HCT116 (cell line): ENCODE data around the gene TMEM130. TPM values are rescaled to one million over a fixed set of nuclear protein-coding genes. Genes with fewer than 3 reads are reported as not detected.

Experiments used
- ATAC-seq: fragments of 200-7000 bp; cut with Tn5 transposase; 2 replicates; pipeline ENCODE4 v1.9.1; 2020; ENCODE audit warnings: mild to moderate bottlenecking, moderate library complexity
- BruUV-seq: library from RNA; stranded (reverse); fragments of 400-500 nt; replicated peaks from 2 replicates; lab custom pipeline; 2021; lab: Mats Ljungman, UMichigan
- CTCF ChIA-PET: fragments of 300-600 bp; sonication (Branson Sonifier 250); formaldehyde crosslinking; loops from one replicate; lab custom pipeline; 2021; ENCODE audit warnings: antibody characterized with exemption; lab: Charles Lee
- POLR2A ChIA-PET: fragments of 300-600, 350-600 bp; sonication (Branson Sonifier 250); formaldehyde crosslinking; loops from one replicate; lab custom pipeline; 2021; ENCODE audit warnings: antibody characterized with exemption; lab: Charles Lee
- RAD21 ChIA-PET, 2 experiments: fragments of 300-600 bp; sonication (Branson Sonifier 250); formaldehyde crosslinking; loops; one replicate each; lab custom pipeline; 2023; ENCODE audit warnings: low total read pairs in 2 of 2; ENCODE audit not compliant: uncharacterized antibody in 2 of 2, unreplicated experiment in 2 of 2, low non-redundant PET in 1 of 2; lab: Charles Lee
- DNase-seq: peaks from one replicate; pipeline ENCODE4 v3.0.0-alpha.2; 2010; ENCODE audit warnings: low read depth, low spot score
- H2AFZ ChIP-seq: fragments of 200-600 bp; shearing (Covaris generic), sonication (generic); 2 replicates; pipeline ENCODE4 v1.6.1; 2017; ENCODE audit warnings: low read depth, mixed run types, mixed read lengths, antibody characterized with exemption, low read length; ENCODE audit not compliant: poor library complexity, severe bottlenecking
- H3K27ac ChIP-seq: 2 replicates; pipeline ENCODE4 v1.5.1; 2012; ENCODE audit warnings: low read depth, low read length
- H3K27me3 ChIP-seq: fragments of 200-600 bp; sonication (generic); 2 replicates; pipeline ENCODE4 v1.6.1; 2016; ENCODE audit warnings: mixed run types, low read length, mixed read lengths; ENCODE audit not compliant: insufficient read depth
- H3K36me3 ChIP-seq, 2 experiments: fragments of 200-500 bp in 1 of 2; fragments of 200-600 bp in 1 of 2; sonication (Bioruptor generic) in 1 of 2; sonication (generic) in 1 of 2; 2 replicates each; pipeline versions ENCODE4 v1.5.1 to v1.6.1; 2014 to 2016; ENCODE audit warnings: low read length in 2 of 2, inconsistent platforms in 1 of 2, mixed read lengths in 1 of 2, mixed run types in 1 of 2; ENCODE audit not compliant: insufficient read depth in 2 of 2, control insufficient read depth in 1 of 2
- H3K4me1 ChIP-seq, 2 experiments: fragments of 200-600 bp in 1 of 2; sonication (generic) in 1 of 2; 2 replicates each; pipeline versions ENCODE4 v1.5.1 to v1.6.1; 2012 to 2017; ENCODE audit warnings: low read length in 2 of 2, inconsistent platforms in 1 of 2, mild to moderate bottlenecking in 1 of 2, mixed read lengths in 1 of 2, mixed run types in 1 of 2, moderate library complexity in 1 of 2; ENCODE audit not compliant: insufficient read depth in 2 of 2, control insufficient read depth in 1 of 2
- H3K4me2 ChIP-seq: fragments of 200-600 bp; sonication (generic); 2 replicates; pipeline ENCODE4 v1.6.1; 2017; ENCODE audit warnings: mixed run types, low read length, mixed read lengths
- H3K4me3 ChIP-seq, 2 experiments: fragments of 200-600 bp in 1 of 2; sonication (generic) in 1 of 2; replicated peaks in 1 of 2; 2 replicates each; pipeline ENCODE4 v1.5.1; 2011 to 2016; ENCODE audit warnings: low read length in 2 of 2, control low read depth in 1 of 2, low read depth in 1 of 2, mild to moderate bottlenecking in 1 of 2, mixed read lengths in 1 of 2, mixed run types in 1 of 2
- H3K79me2 ChIP-seq: fragments of 200-600 bp; sonication (generic); 2 replicates; pipeline ENCODE4 v1.6.1; 2017; ENCODE audit warnings: mild to moderate bottlenecking, mixed run types, low read length, moderate library complexity, mixed read lengths; ENCODE audit not compliant: insufficient read depth
- H3K9ac ChIP-seq: fragments of 200-600 bp; sonication (generic); 2 replicates; pipeline ENCODE4 v1.6.1; 2016; ENCODE audit warnings: low read length, mixed read lengths
- H3K9me2 ChIP-seq: fragments of 200-600 bp; sonication (generic), shearing (Covaris generic); 2 replicates; pipeline ENCODE4 v1.6.1; 2017; ENCODE audit warnings: mixed run types, mild to moderate bottlenecking, moderate library complexity; ENCODE audit not compliant: insufficient read depth
- H3K9me3 ChIP-seq, 2 experiments: fragments of 200-500 bp in 1 of 2; fragments of 200-600 bp in 1 of 2; sonication (Bioruptor generic) in 1 of 2; sonication (generic) in 1 of 2; 2 replicates each; pipeline ENCODE4 v1.6.1; 2014 to 2017; ENCODE audit warnings: low read length in 2 of 2, mixed read lengths in 2 of 2, inconsistent platforms in 1 of 2, low read depth in 1 of 2, mild to moderate bottlenecking in 1 of 2, mixed run types in 1 of 2, moderate library complexity in 1 of 2; ENCODE audit not compliant: control insufficient read depth in 1 of 2, insufficient read depth in 1 of 2
- H4K20me1 ChIP-seq: fragments of 200-600 bp; sonication (generic), shearing (Covaris generic); 2 replicates; pipeline ENCODE4 v1.6.1; 2017; ENCODE audit warnings: mixed run types, mild to moderate bottlenecking, moderate library complexity; ENCODE audit not compliant: insufficient read depth
- CTCF ChIP-seq, 3 experiments: fragments of 200-600 bp in 1 of 3; sonication (generic) in 1 of 3; IDR thresholded peaks in 2 of 3; conservative IDR thresholded peaks in 1 of 3; 2 replicates each; pipeline ENCODE4 v1.5.1; 2012 to 2017; ENCODE audit warnings: low read depth in 2 of 3, low read length in 2 of 3, antibody characterized with exemption in 1 of 3, borderline replicate concordance in 1 of 3, control low read depth in 1 of 3, mild to moderate bottlenecking in 1 of 3, mixed read lengths in 1 of 3, mixed run types in 1 of 3, moderate library complexity in 1 of 3; ENCODE audit not compliant: insufficient read depth in 1 of 3
- FOSL1 ChIP-seq: IDR thresholded peaks from 2 replicates; pipeline ENCODE4 v1.6.1; 2012; ENCODE audit warnings: low read depth
- SP1 ChIP-seq: IDR thresholded peaks from 2 replicates; pipeline ENCODE4 v1.6.1; 2012; ENCODE audit warnings: low read depth
- ZBTB33 ChIP-seq: IDR thresholded peaks from 2 replicates; pipeline ENCODE4 v1.6.1; 2011; ENCODE audit warnings: mild to moderate bottlenecking, low read length, moderate library complexity; ENCODE audit not compliant: insufficient replicate concordance; ENCODE audit errors: extremely low read depth
- ZFX ChIP-seq: fragments of 450-650 bp; IDR thresholded peaks from 2 replicates; pipeline ENCODE4 v1.6.1; 2017
- intact Hi-C: fragments of 100-400 bp; cut with micrococcal nuclease; formaldehyde crosslinking; loops from 2 replicates; pipeline ENCODE4 v1.10.0; 2022
- total RNA-seq: library from RNA; stranded (reverse); gene quantifications from one replicate; pipeline ENCODE4 v1.2.1, GENCODE V29; 2021; ENCODE audit not compliant: unreplicated experiment

Gene TMEM130
- total RNA-seq, 1 experiment from 2014 or later, result not detected

- Histone ChIP-seq H4K20me1 (no peaks in the 10 kb centered on the region), H3K27ac (no peak overlapping the region), H3K27me3 (no peaks in the 10 kb centered on the region), H2AFZ (no peak overlapping the region), H3K9me3 (peaks cover 0 to 5% of the 10 kb centered on the region in 2 experiments; a peak in 1 of 4 replicates), H3K4me2 (no peak overlapping the region), H3K4me3 (no peak overlapping the region), H3K9me2 (no peaks in the 10 kb centered on the region), H3K4me1 (peaks cover 5 to 14% of the 10 kb centered on the region in 2 experiments; a peak in 3 of 4 replicates), H3K9ac (no peak overlapping the region), H3K36me3 (no peaks in the 10 kb centered on the region), H3K79me2 (no peaks in the 10 kb centered on the region)
- no peak for ATAC-seq
- POLR2A ChIA-PET, result no interaction called here
- no peak for DNase-seq
- TF ChIP-seq CTCF (IDR thresholded peaks at IDR 0.05 in 2 of 3, conservative IDR thresholded peaks at IDR 0.05 in 1 of 3; ENCODE audit: borderline replicate concordance in 1 of 3, insufficient read depth in 1 of 3, low read depth in 2 of 3, low read length in 2 of 3), result no peak
- TF ChIP-seq SP1, result no peak
- TF ChIP-seq ZFX, result no peak
- no TSS peak for BruUV-seq
- RAD21 ChIA-PET, result no interaction called here
- intact Hi-C loops, result no loop called here
- CTCF ChIA-PET, result no interaction called here
Measured at GRCh38 chr7:98811299-98811698, 58.5 kb downstream of the TMEM130 start.

- CTCF ChIA-PET, result no interaction called here
- Histone ChIP-seq H2AFZ (no peak overlapping the region), H3K4me3 (no peak overlapping the region), H3K4me2 (no peak overlapping the region), H3K9me3 (peaks cover 0 to 5% of the 10 kb centered on the region in 2 experiments; a peak in 1 of 4 replicates), H3K27ac (no peak overlapping the region), H3K4me1 (peaks cover 5 to 14% of the 10 kb centered on the region in 2 experiments; a peak in 3 of 4 replicates), H3K9me2 (no peaks in the 10 kb centered on the region), H4K20me1 (no peaks in the 10 kb centered on the region), H3K9ac (no peak overlapping the region), H3K27me3 (no peaks in the 10 kb centered on the region), H3K36me3 (no peaks in the 10 kb centered on the region), H3K79me2 (no peaks in the 10 kb centered on the region)
- POLR2A ChIA-PET, result no interaction called here
- RAD21 ChIA-PET, result no interaction called here
- TF ChIP-seq FOSL1 (no peak), ZBTB33 (no peak), SP1 (no peak)
- BruUV-seq, result no TSS peak
- intact Hi-C loops, result no loop called here
- ATAC-seq, result no peak
- no peak for DNase-seq
Measured at GRCh38 chr7:98810153-98810802, 59.5 kb downstream of the TMEM130 start.
